ENCODE results near the gene ALAS1. TPM values are rescaled to one million over a fixed set of nuclear protein-coding genes. Genes with fewer than 3 reads are reported as not detected.

Gene ALAS1
- total and polyA plus RNA-seq, 2 of the 13 experiments (the other 11 are each of a cell fraction or from before 2014, with no cell fraction given) = 36.0 to 43.2 TPM

DNA sequence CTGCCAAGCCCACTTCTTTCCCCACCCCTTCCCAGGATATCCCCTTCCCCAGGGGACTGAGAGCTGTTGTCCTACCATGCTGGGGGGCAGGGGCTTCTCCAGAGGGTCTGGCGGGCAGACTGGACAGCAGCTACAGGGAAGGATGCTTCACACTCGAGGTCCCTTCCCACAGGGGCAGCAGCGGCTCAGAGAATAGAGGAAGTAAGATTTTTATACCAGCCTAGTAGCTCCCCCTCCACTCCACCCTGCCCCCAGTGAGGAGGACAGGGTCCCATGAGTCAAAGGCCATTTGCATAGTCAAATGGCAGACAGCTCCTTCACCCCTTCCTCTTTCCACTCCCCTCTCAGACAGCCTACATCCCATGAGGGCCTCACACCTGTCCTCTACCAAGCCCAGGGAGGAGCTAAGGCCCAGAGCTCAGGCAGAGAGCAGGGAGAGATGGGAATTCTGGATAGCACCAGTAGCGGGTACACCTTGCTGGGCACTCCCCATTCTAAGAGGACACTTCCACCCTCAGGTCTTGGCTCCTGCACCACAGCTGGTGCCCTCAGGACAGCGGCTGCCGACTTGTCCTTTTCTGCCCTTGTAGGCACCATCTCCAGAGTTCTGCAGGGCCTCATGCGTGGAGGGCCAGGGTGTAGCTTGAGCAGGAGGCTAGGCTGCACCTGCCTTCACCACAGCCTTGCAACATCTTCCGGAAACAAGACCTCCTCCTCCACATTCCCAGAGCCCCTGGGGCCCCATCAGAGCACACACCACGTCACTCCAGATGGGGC is 27.7 kb downstream of the ALAS1 start, which contains the start of gene TLR9:
Gene TLR9, minus strand, starts transcription at position 194 of the 777 bp plus-strand sequence. Its CDS starts 116 bp downstream, at position 78.
- peak; percentile 41 for ATAC-seq
- Histone ChIP-seq H2AFZ (ENCODE audit: low read length) (no peak within 1 kb of the TSS), H3K9ac (ENCODE audit: insufficient read depth, low read depth, low read length) (no peak within 1 kb of the TSS), H3K4me2 (ENCODE audit: low read depth, low read length) (peak within 1 kb of the TSS; percentile 4; the same call in 1 of the 2 replicates), H3K4me1 (ENCODE audit: insufficient read depth, low read length) (peaks cover 18% of the 10 kb centered on the region), H3K4me3 (replicated peaks in 1 of 3; ENCODE audit: insufficient read depth in 1 of 3, low read depth in 2 of 3, low read length in 3 of 3) (no peak within 1 kb of the TSS; a peak in 1 of 6 replicates), H4K20me1 (ENCODE audit: insufficient read depth, low read length) (no peaks in the 10 kb centered on the region), H3K27ac (ENCODE audit: extremely low read length, insufficient read depth, low read length) (no peak within 1 kb of the TSS), H3K79me2 (ENCODE audit: insufficient read depth, low read length) (no peaks in the 10 kb centered on the region), H3K36me3 (replicated peaks in 1 of 2; ENCODE audit: control insufficient read depth in 1 of 2, insufficient read depth in 2 of 2, low read length in 2 of 2) (peaks cover 11 to 22% of the 10 kb centered on the region in 2 experiments), H3K27me3 (ENCODE audit: control insufficient read depth in 1 of 2, insufficient read depth in 2 of 2, low read length in 2 of 2) (peaks cover 1 to 12% of the 10 kb centered on the region in 2 experiments; a peak in 4 of 5 replicates), H3K9me3 (ENCODE audit: low read length) (no peaks in the 10 kb centered on the region)
- WGBS (ENCODE audit: low lambda C conversion rate) = 44% methylated on average over 6 of the region's 9 CpGs
- no TSS peak for BruUV-seq (replicated peaks)
- ChIA-PET POLR2A (interaction anchor here (1.0 to 2.4 kb wide), 3 partner anchors 9 to 15 kb away, joined by 4 to 22 read pairs (median 5); partner anchors contain the start of gene TWF2), CTCF (ENCODE audit: low intra/inter-chr PET ratio, low total read pairs) (no interaction called here)
- no peak for FAIRE-seq
- intact Hi-C loops (cut with micrococcal nuclease; ENCODE audit: unreplicated experiment) (no loop called here), in situ Hi-C loops (cut with HindIII; ENCODE audit: extremely low pct_ligation_motif_present, low pct_unique_long_range_greater_than_20kb) (no loop called here)
- DNase-seq (ENCODE audit: low spot score) = no peak
- TF ChIP-seq GATAD1 (CRISPR knock-in tag; IDR thresholded peaks at IDR 0.05) = no peak
- peak; percentile 27; the same call in 1 of the 2 replicates for TF ChIP-seq GATAD2A (CRISPR knock-in tag; IDR thresholded peaks at IDR 0.05)
- TF ChIP-seq NFIC (IDR thresholded peaks at IDR 0.05; ENCODE audit: low read length) = no peak
- no peak for TF ChIP-seq TGIF2 (CRISPR knock-in tag; IDR thresholded peaks at IDR 0.05)
- TF ChIP-seq ZFP82 (CRISPR knock-in tag; IDR thresholded peaks at IDR 0.05; ENCODE audit: borderline replicate concordance) = no peak
- no peak for TF ChIP-seq SP1 (IDR thresholded peaks at IDR 0.05)
- TF ChIP-seq SP1 (CRISPR knock-in tag; IDR thresholded peaks at IDR 0.05) = no peak
- no peak for TF ChIP-seq EP300 (IDR thresholded peaks at IDR 0.05; ENCODE audit: low read depth in 2 of 2, low read length in 2 of 2)
- TF ChIP-seq EP300 (CRISPR knock-in tag; IDR thresholded peaks at IDR 0.05; ENCODE audit: borderline replicate concordance) = no peak
- peak; percentile 73 for TF ChIP-seq ETV5 (CRISPR knock-in tag; IDR thresholded peaks at IDR 0.05; ENCODE audit: borderline replicate concordance)
- TF ChIP-seq ZFP36L1 (CRISPR knock-in tag; IDR thresholded peaks at IDR 0.05) = no peak
- no peak for TF ChIP-seq FOXO1 (CRISPR knock-in tag; IDR thresholded peaks at IDR 0.05)
- TF ChIP-seq, protein P1, sequence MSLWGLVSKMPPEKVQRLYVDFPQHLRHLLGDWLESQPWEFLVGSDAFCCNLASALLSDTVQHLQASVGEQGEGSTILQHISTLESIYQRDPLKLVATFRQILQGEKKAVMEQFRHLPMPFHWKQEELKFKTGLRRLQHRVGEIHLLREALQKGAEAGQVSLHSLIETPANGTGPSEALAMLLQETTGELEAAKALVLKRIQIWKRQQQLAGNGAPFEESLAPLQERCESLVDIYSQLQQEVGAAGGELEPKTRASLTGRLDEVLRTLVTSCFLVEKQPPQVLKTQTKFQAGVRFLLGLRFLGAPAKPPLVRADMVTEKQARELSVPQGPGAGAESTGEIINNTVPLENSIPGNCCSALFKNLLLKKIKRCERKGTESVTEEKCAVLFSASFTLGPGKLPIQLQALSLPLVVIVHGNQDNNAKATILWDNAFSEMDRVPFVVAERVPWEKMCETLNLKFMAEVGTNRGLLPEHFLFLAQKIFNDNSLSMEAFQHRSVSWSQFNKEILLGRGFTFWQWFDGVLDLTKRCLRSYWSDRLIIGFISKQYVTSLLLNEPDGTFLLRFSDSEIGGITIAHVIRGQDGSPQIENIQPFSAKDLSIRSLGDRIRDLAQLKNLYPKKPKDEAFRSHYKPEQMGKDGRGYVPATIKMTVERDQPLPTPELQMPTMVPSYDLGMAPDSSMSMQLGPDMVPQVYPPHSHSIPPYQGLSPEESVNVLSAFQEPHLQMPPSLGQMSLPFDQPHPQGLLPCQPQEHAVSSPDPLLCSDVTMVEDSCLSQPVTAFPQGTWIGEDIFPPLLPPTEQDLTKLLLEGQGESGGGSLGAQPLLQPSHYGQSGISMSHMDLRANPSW (CRISPR knock-in tag; IDR thresholded peaks at IDR 0.05; ENCODE audit: borderline replicate concordance) = no peak
- TF ChIP-seq ZMYM3 (CRISPR knock-in tag; IDR thresholded peaks at IDR 0.05) = no peak
- TF ChIP-seq FOSL2 (CRISPR knock-in tag; IDR thresholded peaks at IDR 0.05) = 0 out of 2 replicates have a peak, but pooled peaks have one; percentile 16
- no peak for TF ChIP-seq KLF6 (CRISPR knock-in tag; IDR thresholded peaks at IDR 0.05)
- TF ChIP-seq ZNF138 (CRISPR knock-in tag; IDR thresholded peaks at IDR 0.05; ENCODE audit: low read depth) = no peak
- peak; percentile 35; the same call in 1 of the 2 replicates for TF ChIP-seq CEBPG (CRISPR knock-in tag; IDR thresholded peaks at IDR 0.05)
- TF ChIP-seq ZNF326 (CRISPR knock-in tag; IDR thresholded peaks at IDR 0.05; ENCODE audit: borderline replicate concordance) = no peak
- TF ChIP-seq, protein P2, sequence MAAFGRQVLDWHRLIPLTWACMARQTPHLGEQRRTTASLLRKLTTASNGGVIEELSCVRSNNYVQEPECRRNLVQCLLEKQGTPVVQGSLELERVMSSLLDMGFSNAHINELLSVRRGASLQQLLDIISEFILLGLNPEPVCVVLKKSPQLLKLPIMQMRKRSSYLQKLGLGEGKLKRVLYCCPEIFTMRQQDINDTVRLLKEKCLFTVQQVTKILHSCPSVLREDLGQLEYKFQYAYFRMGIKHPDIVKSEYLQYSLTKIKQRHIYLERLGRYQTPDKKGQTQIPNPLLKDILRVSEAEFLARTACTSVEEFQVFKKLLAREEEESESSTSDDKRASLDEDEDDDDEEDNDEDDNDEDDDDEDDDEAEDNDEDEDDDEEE (CRISPR knock-in tag; IDR thresholded peaks at IDR 0.05) = no peak
- no peak for TF ChIP-seq NBN (conservative IDR thresholded peaks at IDR 0.05)
- no peak for TF ChIP-seq STAG1 (CRISPR knock-in tag; IDR thresholded peaks at IDR 0.05)
- no peak for TF ChIP-seq ZNF20 (CRISPR knock-in tag; IDR thresholded peaks at IDR 0.05)
- no peak for TF ChIP-seq MED8 (CRISPR knock-in tag; IDR thresholded peaks at IDR 0.05; ENCODE audit: insufficient replicate concordance)

All from HepG2 (cell line).